Measurements from ENCODE around the gene ABCB4. TPM values are rescaled to one million over a fixed set of nuclear protein-coding genes. Genes with fewer than 3 reads are reported as not detected.
A peak's percentile ranks its signal among the peaks of the same experiment; 100 is the strongest.
"Not testable (repeated sequence)": the region's sequence is repeated elsewhere in the genome, so short reads cannot be mapped to it uniquely, and the experiment has no call there.

Gene ABCB4
- polyA plus RNA-seq, 12 donors, result 0.33 to 3.7 (median 0.49) TPM; not detected in 2

DNA sequence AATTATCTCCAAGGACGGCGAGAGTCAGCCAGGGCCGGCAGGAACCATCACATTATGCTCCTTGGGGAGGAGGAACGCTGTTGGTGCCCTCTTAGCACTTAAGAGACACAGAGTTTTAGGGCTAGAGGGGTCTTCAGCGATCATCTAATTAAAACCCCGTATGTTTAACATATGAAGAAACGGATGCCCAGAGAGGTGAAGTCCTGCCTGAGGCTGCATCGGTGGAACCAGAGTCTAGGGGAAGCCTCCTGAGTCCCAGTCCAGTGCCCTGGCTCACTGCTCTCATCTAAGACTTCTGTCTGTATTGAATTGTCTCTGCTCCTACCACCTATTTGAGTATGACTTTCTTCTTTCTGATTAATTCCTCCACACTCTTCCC is 688 bp upstream of the ABCB4 start:
- DNase-seq, result no peak

DNA sequence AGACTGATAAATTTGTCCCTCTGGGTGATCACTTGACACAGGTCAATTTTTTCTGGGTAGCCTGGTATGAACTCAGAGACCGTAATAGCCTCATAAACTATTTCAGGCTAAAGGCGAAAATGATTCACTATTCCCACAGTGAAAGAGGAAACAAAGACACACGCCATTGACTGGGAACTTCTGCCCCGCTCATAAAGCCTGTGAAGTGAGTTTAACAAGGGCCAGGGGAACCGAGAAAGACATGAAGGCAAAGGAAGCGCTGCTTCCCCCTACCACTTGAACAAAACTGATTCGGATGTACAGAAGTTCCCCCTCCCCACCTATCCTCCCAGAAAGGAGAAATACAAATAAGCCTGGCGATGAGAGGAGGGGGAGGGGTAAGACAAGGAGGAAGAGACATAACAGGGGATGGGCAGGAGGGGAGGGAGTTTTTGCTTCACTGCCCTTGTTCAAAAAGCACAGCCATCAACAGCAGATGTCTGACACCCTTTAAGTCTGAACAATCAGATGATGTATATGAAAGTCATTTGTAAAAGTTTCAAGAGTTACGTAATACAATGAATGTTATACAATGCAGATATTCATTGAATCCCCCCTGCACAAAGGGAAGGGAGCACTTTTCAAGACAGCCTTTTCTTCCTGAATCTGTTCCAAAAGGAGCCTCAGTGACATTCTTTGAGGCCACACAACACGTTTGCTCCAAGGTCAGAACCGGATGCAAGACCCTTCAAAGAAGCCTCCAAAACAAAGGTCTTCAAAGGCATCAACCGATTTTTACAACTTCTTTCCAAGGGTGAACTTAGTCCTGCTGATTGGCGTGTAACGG is 734 bp downstream of the ABCB4 start:
- peak; percentile 22 for DNase-seq

DNA sequence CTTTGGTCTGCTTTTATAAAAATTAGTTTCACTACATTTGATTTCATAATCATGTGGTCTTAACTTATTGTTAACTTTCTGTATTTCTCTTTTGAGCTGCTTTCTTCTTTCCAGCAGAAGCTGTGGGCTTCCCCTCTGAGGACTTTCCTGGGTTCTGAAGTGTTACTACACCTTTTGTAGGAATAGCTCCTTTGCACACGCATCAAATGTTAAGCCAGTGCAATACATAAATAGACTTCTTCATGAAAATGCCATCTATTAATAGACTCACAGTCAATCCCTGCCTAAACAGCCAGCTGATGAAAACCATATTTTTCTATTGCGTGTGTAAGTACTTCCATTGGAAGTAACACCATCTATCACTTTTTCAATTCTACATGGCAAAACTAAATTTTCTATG is 1.5 kb downstream of the ABCB4 start:
- no peak for DNase-seq

DNA sequence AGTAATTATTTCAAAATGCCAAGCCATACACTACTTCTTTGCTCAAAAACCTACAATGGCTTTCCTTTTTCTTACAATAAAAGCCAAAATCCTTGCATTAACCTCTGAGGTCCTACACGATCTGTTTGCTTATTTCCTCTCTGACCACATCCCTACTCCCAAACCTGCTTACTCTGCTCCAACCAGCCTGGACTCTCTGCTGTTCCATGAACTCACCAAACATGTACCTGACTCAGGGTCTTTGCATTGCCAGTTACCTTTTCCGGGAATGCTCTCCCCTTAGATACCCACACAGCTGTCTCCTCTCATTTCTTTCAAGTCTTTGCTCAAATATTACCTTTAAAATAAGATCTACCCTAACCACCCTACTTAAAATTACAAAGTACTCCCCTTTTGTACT is 2.3 kb downstream of the ABCB4 start:
- no peak for DNase-seq

DNA sequence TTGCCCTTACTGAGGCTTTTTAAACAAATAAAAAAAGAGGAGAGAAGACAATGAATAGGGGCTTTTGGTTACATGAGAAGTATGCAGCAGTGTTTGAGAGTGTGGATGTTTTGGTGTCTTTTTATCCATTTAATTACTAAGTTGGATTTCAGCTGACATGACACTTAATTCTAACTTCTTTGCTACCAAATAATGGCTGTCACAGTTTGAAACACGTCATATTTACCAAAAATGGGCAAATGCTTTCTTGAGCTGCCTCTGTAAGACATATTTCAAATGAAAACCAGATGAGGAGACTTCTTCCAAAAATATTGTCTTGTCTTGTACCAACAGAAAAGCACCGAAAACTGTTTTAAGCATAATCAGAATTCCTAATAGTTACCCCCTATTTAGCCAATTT is 4.0 kb downstream of the ABCB4 start:
- no peak for DNase-seq

DNA sequence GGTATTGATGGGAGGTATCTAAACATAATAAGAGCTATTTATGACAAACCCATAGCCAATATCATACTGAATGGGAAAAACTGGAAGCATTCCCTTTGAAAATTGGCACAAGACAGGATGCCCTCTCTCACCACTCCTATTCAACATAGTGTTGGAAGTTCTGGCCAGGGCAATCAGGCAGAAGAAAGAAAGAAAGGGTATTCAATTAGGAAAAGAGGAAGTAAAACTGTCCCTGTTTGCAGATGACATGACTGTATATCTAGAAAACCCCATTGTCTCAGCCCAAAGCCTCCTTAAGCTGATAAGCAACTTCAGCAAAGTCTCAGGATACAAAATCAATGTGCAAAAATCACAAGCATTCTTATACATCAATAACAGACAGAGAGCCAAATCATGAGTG is 6.3 kb downstream of the ABCB4 start:
- DNase-seq, result not testable (repeated sequence)

DNA sequence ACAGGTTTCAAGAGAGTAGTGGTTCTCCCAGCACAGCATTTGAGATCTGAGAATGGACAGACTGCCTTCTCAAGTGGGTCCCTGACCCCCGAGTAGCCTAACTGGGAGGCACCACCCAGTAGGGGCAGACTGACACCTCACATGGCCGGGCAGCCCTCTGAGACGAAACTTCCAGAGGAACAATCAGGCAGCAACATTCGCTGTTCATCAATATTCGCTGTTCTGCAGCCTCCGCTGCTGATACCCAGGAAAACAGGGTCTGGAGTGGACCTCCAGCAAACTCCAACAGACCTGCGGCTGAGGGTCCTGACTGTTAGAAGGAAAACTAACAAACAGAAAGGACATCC is 10.0 kb downstream of the ABCB4 start:
- DNase-seq, result not testable (repeated sequence)

DNA sequence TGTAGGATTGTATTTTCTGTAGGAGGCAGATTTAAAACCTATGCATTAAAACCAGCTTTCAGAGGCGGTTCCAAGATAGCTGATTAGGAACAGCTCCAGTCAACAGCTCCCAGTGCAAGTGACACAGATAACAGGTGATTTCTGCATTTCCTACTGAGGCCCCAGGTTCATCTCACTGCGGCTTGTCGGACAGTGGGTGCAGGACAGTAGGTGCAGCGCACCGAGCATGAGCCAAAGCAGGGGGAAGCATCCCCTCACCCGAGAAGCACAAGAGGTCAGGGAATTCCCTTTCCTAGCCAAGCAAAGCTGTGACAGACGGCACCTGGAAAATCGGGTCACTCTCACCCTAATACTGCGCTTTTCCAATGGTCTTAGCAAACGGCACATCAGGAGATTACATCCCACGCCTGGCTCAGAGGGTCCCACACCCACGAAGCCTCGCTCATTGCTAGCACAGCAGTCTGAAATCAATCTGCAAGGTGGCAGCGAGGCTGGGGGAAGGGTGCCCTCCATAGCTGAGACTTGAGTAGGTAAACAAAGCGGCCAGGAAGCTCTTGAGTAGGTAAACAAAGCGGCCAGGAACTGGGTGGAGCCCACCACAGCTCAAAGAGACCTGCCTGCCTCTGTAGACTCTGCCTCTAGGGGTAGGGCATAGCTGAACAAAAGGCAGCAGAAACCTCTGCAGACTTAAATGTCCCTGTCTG is 10.5 kb downstream of the ABCB4 start:
- not testable (repeated sequence) for DNase-seq

DNA sequence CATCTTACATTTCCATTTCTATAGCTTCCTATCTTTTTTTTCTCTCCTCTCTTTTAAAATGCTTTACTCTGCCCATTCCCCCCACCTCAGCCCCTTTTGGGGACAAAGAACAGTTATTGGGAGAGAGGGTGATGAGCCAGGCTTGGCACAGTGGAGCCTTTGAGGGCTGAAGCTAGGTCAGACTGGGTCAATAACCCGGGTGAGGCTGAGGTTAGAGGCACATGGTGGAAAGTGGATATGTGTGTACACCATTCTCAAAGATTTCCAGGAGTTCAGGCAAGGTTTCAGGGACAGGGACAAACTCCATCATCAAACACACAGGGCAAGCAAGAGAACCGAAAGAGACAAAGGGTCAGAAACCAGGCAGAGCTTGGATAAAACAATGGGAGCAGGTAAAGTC is 11.5 kb downstream of the ABCB4 start:
- DNase-seq, result no peak

DNA sequence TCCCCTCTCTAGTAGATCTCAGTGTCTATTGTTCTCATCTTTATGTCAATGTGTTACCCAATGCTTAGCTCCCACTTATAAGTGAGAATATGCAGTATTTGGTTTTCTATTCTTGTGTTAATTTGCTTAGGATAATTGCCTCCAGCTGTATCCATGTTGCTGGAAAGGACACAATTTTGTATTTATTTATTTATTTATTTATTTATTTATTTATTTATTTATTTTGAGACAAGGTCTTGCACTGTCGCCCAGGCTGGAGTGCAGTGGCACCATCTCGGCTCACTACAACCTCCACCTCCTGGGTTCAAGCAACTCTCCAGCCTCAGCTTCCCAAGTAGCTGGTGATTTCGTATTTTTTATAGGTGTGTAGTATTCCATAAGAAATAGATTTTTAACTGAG is 15.0 kb downstream of the ABCB4 start:
- DNase-seq, result not testable (repeated sequence)

DNA sequence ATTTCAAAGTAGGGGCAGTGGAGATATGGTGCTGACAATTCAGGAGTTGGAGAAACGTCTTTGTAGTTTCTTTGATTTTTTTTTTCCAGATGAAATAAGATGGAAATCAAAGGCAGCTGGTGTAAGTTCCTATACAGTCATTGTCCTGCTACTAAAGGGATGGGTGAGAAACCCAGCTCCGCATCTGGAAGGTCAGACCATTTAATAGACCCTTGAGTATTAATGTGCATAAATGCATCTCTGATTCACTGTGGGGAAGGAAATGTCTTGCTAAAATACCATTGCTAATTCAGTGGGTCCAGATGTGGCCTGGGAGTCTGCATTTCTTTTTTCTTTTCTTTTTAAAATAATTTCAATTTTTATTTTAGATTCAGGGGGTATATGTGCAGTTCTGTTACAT is 15.5 kb downstream of the ABCB4 start:
- no peak for DNase-seq

DNA sequence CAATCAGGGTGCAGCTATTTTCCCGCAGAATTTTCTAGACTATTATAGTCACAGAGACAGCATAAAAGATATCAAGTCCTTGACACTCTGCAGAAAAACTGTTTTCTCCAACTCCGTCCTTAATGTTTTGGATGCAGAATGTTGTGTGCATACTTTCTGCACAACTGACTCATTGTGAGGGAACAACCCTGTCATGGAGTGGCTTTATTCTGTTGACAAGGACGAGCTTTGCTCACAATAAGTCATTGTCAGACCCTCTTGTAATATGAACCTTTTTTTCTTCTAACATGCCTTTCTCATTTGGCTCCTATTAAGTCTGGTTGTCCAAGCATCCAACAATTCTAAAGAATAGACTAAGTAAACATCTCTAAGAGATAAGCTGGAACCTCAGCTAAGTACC is 17.3 kb downstream of the ABCB4 start:
- no peak for DNase-seq

DNA sequence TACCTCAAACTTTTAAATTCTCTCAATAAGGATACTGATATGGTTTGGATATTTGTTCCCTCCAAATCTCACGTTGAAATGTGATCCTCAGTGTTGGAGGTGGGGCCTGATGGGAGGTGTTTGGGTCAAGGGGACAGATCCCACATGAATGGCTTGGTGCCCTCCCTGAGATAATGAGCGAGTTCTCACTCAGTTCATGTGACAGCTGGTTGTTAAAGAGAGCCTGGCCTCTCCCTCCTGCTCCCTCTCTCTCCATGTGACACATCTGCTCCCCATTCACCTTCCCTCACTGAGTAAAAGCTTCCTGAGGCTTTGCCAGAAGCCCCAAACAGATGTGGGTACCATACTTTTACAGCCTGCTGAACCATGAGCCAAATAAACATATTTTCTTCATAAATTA is 19.2 kb downstream of the ABCB4 start:
- no peak for DNase-seq

DNA sequence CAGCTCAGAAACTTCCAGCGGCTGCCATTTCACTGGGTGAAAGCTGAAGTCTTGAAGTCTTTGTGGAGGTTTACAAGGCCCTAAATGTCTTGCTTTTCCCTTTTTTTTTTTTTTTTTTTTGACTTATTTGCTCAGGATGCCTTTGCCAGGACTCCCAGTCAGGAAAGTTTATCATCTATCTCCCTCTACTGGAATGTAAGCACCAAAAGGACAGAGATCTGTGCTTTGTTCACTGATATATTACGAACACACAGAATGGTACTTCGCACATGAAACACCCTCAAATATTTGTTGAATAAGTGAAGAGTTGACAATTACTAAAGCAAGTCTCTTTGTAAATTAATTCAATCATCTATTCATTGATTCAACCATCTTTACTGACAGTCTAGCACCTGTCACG is 23.2 kb downstream of the ABCB4 start:
- no peak for DNase-seq

DNA sequence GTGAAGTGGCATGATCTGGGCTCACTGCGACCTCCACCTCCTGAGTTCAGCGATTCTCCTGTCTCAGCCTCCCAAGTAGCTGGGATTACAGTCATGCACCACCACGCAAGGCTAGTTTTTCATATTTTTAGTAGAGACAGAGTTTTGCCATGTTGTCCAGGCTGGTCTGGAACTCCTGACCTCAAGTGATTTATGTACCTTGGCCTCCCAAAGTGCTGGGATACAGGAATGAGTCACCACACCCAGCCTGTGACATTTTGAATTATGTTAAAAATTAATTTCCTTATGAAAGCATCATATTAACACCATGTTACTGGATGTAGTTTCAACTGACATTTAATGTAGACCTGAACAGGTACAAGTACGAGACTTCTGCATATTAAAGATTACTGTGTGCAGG is 24.3 kb downstream of the ABCB4 start:
- no peak for DNase-seq

DNA sequence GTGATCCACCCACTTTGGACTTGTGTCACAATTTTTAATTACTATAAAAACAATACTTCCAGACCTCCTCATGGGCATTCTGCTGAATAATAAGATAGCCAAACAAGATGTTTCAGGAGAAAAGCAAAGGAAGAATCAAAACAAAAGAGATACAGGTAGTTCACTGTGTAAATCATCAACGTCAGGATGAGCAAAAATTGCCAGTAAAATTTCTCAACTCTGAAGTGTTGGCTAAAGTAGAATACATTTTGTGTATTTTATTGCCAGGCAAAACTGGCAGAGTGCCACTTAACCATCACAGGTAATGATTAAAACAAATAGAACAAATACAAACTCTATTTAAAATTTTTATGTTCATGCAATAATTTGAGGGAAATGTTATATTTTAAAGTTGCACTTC is 24.8 kb downstream of the ABCB4 start:
- no peak for DNase-seq

DNA sequence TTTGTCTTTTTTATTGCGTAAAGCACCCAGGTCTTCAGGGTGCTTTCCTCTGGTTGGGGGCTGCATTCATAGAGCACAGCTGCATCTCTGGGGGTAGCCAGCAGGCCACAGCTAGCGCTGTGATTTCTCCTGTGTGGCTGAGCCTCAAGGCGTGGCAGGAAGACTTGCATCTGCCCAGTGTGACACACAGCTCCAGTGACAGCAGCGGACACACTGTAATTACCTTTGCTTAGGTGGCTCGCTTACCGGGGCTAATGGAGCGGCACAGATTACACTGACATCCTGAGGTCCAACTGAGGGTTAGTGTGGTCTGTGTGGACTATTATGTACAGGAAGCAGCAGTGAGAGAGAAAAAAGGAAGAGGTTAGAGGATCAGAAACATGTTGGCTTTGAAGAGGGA is 27.1 kb downstream of the ABCB4 start:
- no peak for DNase-seq

DNA sequence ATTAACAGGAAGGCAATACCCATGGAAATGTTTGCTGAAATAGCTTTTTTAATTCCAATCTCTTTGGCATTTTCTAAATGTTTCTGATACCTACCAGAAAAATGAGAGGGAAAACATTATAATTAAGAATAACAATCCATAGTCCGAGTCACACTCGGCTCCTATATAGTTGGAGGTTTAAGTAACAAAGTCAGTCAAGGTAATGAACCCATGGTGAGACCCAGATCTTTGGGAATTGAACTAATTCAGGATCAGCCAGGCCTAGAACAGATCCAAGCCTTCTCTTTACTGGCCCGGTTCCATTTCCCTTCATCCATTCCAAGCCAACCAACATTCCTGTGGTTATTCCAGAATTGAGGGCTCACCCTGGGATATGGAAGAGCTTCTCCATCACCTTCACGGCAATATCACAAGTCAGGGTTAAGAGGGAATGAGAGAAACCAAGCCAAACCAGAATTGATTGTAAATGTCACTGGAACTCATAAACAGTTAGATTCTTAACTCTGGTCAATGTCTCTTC is 28.3 kb downstream of the ABCB4 start:
- no peak for DNase-seq

DNA sequence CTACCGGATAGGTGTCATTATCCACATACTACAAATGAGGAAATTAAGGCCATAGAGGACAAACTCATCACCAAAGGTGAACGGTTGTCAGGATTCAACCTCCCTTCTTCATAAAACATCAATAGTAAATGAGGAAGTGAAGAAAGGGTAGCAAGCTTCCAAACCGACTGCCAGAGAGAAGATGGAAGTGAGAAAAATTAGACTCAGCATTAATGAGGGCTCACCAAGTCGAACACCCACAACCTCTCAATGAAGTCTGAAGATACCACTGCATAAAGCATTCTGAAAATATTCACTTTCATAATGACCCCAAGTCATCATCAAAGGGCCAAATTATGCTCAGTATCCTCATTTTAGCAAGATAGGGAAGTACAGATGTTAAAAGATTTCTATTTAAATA is 29.6 kb downstream of the ABCB4 start:
- no peak for DNase-seq

DNA sequence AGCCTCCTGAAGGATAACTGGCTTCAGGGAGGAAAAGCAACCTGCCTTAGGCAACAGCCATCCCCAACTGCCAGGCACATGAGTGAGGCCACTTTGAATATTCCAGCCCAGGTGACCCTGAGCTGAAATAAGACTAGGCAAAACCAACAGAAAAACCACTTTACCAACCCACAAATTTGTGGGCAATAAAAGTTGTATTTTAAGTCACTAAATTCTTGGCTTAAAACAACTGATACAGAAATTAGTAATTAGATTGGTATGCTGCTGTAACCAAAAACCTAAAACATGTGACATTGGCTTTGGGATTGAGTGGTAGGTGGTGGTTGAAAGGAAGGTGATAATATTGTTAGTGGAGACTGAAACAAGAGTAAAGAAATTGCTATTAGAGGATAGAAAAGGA is 39.9 kb downstream of the ABCB4 start:
- DNase-seq, result no peak

DNA sequence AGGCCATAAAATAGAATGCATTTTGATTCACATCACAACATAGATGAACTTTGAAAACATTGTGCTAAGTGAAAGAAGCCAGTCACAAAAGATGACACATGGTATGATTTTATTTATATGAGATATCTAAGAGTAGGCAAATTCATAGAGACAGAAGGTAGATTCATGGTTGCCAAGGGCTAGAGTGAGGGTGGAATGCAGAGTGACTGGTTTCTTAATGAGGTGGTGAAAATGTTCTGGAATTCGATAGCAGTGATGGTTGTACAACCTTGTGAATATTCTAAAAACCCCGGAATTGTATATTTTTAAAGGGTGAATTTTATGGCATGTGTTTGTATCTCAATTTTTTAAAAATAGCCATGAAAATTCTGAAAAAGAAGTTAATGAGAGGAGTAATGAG is 42.9 kb downstream of the ABCB4 start:
- no peak for DNase-seq

DNA sequence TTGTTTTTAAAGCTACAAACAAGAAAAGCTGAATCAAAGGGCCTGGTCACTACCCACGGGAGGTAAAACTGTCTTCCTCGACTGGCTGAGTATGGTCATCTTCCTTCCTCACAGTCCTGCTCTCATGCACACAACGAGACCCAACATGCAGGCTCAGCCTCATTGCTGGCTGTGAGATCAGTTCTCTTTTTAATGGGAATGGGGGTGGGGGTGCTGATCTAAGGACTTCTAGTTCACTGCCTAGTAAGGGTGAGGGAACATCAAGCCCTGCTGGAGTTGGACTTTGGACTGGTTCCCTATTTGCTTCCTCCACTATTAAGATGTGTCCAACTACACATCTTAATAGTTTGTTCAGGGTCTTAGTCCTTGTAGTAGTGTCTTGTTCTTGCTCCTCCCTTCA is 48.2 kb downstream of the ABCB4 start:
- no peak for DNase-seq

DNA sequence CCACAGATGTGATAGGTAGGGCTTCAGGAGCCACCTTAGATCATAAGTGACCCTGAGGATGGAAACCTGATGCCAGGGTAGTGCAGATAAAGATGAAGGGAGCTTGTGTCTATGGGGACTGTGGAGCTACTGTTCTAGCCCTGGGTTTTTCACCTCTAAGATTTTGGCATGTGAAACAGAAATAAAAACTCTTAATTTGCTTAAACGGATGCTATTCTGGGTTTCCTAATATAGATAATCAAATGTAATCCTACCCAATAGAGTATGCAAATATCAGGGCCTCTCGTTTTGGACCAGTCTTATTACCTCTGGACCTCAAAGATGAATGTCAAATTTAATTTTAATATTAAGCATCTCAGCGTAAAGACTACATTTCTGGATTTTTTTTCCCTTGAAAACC is 49.3 kb downstream of the ABCB4 start:
- DNase-seq, result no peak

DNA sequence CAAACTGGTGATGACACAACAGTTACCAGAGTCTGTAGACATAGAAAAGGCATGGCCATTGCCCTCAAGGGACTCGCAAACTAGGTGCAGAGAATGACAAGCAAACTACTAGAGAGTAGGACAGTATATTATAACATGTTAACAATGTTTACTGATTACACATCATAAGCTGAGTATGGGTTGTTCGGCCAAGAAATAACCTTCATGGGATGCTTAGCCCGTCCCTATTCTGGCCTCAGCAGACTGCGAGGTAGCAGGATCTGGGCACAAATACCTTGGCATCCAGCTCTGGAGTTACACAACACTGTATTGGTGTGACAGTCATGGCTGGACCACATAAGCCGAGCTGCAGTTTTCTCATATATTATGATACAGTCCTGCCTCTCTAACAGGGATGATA is 51.4 kb downstream of the ABCB4 start:
- DNase-seq, result no peak
